ENCODE measurements around the gene ANXA11. TPM values are rescaled to one million over a fixed set of nuclear protein-coding genes. Genes with fewer than 3 reads are reported as not detected.

ANXA11 gene
- total RNA-seq, 1 donor from 2014 or later: 122 TPM

DNA sequence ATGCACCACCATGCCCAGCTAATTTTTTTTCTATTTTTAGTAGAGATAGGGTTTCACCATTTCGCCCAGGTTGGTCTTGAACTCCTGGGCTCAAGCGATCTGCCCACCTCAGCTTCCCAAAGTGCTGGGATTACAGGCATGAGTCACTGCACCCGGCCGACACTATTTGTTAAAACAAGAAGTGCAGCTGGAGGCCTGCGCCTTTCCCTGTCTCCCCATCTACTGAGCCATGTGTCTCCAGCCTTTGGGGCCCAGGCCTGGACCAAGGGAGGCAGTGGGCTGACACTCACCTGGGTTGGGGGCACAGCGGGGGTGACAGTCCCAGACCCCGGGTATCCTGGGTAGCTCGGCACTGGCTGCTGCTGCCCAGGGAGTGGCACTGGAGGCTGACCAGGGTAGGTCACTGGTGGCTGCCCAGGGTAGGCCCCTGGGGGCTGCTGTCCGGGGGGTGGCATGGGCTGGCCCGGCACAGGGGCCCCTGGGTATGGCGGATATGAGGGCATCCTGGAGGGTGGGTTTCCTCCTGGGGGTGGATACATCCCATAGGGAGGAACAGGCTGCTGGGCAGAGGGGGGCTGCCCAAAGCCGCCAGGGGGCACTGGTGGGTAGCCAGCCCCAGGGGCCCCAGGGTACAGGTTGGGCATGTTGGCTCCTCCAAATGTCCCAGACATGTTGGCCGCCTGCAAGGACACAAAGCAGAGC lies 36.5 kb downstream of the ANXA11 start:
- peak; percentile 38 for TF ChIP-seq CTCF (conservative IDR thresholded peaks at IDR 0.05)
- Mint-ChIP-seq H3K27me3 (no peaks in the 10 kb centered on the region), H3K9me3 (no peaks in the 10 kb centered on the region), H3K36me3 (peaks cover 20% of the 10 kb centered on the region), H3K4me1 (ENCODE audit: unreplicated experiment) (peaks cover 19% of the 10 kb centered on the region), H3K4me3 (no peak overlapping the region), H3K27ac (peak overlapping the region; percentile 79)
- no peak for DNase-seq (ENCODE audit: extremely low spot score, unreplicated experiment)

DNA sequence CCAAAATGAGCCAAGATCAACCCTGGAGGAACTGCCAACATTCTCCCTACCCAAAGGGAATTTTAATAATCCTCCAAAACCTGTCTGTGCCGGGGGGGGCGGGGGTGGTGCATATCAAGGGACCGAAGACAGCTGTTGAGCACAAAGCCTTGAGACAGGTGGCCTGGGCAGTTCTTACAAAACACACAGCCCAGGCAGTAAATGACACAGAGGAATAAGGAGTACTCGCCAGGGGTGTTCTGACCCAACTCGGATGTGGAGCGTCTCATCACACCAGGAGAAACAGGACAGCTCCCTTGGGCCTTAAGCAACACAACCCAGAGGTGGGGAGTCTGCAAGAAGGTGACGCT lies 37.2 kb downstream of the ANXA11 start:
- Mint-ChIP-seq H3K4me1 (ENCODE audit: unreplicated experiment) (peaks cover 26% of the 10 kb centered on the region), H3K9me3 (no peaks in the 10 kb centered on the region), H3K4me3 (no peak overlapping the region), H3K27me3 (no peaks in the 10 kb centered on the region), H3K27ac (no peak overlapping the region), H3K36me3 (peaks cover 20% of the 10 kb centered on the region)
- no peak for DNase-seq (ENCODE audit: extremely low spot score, unreplicated experiment)
- no peak for TF ChIP-seq CTCF (conservative IDR thresholded peaks at IDR 0.05)

GRCh38 chr10:80167471-80168161 lies 37.7 kb downstream of the ANXA11 start:
- peaks cover 26% of the 10 kb centered on the region for H3K4me1 Mint-ChIP-seq (ENCODE audit: unreplicated experiment)
- H3K27ac Mint-ChIP-seq: no peak overlapping the region
- H3K4me3 Mint-ChIP-seq: no peak overlapping the region
- no peak for DNase-seq (ENCODE audit: extremely low spot score, unreplicated experiment)
- TF ChIP-seq CTCF (conservative IDR thresholded peaks at IDR 0.05): no peak
- peaks cover 20% of the 10 kb centered on the region for H3K36me3 Mint-ChIP-seq
- H3K27me3 Mint-ChIP-seq: no peaks in the 10 kb centered on the region
- no peaks in the 10 kb centered on the region for H3K9me3 Mint-ChIP-seq

GRCh38 chr10:80166581-80167470 lies 38.5 kb downstream of the ANXA11 start:
- Mint-ChIP-seq H3K27me3 (no peaks in the 10 kb centered on the region), H3K27ac (peak overlapping the region; percentile 33), H3K4me1 (ENCODE audit: unreplicated experiment) (peaks cover 26% of the 10 kb centered on the region), H3K4me3 (no peak overlapping the region), H3K9me3 (no peaks in the 10 kb centered on the region), H3K36me3 (peaks cover 20% of the 10 kb centered on the region)
- no peak for TF ChIP-seq CTCF (conservative IDR thresholded peaks at IDR 0.05)
- no peak for DNase-seq (ENCODE audit: extremely low spot score, unreplicated experiment)

DNA sequence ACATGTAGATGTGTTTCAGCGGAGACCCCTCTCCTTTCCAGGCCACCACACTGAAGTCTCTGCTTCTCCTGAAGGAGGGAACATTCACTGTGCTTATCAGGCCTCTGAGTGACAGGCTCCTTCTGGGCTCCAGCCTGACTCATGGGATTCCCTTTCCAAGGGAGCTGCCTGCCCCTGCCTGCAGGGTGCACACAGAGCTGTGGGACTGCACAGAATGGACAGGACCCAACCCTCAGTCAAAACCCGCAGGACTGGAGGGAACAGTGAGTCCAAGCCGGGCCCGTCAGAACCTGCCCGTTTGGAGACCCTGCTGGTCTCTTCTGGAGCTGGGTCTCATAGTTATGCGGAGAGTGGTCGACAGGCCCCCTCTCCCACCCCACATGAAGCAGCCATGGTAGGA lies 40.2 kb downstream of the ANXA11 start:
- Mint-ChIP-seq H3K27me3 (no peaks in the 10 kb centered on the region), H3K4me1 (ENCODE audit: unreplicated experiment) (peaks cover 26% of the 10 kb centered on the region), H3K9me3 (no peaks in the 10 kb centered on the region), H3K27ac (peak overlapping the region; percentile 33), H3K4me3 (no peak overlapping the region), H3K36me3 (peaks cover 29% of the 10 kb centered on the region)
- no peak for TF ChIP-seq CTCF (conservative IDR thresholded peaks at IDR 0.05)
- DNase-seq (ENCODE audit: extremely low spot score, unreplicated experiment): no peak
